ENCODE data around the gene YIF1A. TPM values are rescaled to one million over a fixed set of nuclear protein-coding genes. Genes with fewer than 3 reads are reported as not detected.
A peak's percentile ranks its signal among the peaks of the same experiment; 100 is the strongest.
"Not testable (repeated sequence)": the region's sequence is repeated elsewhere in the genome, so short reads cannot be mapped to it uniquely, and the experiment has no call there.

Gene YIF1A
- polyA plus RNA-seq, 3 donors: 43.3 to 61.5 (median 57.3) TPM

DNA sequence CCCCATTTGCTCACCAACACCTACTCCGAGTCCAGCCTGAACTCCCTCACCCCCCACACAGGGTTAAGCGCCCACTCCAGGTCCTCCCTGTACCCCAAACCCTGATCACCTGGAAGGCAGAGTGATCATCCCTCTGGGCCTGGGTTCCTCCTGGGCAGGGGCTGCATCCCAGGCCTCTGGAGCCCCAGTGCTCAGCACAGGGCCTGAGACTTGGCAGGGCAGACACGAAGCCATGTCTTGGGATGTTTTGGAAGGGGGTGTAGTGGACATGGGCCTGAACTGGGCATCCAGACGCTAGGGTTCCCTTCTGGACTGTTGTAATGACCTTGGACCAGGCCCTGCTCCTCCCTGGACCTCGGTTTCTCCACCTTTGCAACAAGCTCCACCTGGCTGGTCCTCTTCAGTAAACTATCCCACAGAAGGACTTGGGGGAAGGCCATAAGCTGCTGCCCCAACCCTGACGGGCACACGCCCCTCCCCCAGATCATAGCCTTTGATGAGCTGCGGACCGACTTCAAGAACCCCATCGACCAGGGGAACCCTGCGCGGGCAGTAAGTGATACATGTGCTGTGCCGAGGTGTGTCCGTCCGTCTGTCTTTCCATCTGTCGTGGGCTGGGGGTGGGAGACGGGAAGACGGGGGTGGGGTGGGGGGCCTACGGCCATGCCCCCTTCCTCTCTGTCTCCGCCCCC lies 7.0 kb downstream of the YIF1A start:
- DNase-seq (ENCODE audit: extremely low read depth in 1 of 11, low read depth in 9 of 11, low spot score in 4 of 11): no peak

DNA sequence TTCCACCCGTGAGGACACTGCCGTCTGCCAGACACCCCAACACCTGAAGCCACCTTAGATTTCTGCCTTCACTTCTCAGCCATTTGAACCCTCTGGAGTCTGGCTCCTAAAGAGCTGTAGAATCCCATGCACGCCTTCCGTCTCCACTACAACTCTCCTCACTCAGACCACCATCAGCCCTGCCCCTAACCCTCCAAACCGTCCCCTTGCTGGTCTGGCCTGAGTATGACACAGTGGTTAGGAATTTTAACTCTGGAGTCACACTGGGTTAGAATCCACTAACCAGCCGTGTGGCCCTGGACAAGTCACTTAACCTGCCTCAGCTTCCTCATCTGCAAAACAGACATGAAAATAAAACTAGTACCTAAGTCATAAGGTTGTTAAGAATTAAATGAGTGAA lies 7.9 kb downstream of the YIF1A start:
- DNase-seq (ENCODE audit: extremely low read depth in 1 of 11, low read depth in 9 of 11, low spot score in 4 of 11): no peak

GRCh38 chr11:66280428-66280827 lies 8.5 kb downstream of the YIF1A start:
- DNase-seq (ENCODE audit: extremely low read depth in 1 of 11, low read depth in 9 of 11, low spot score in 4 of 11): no peak

DNA sequence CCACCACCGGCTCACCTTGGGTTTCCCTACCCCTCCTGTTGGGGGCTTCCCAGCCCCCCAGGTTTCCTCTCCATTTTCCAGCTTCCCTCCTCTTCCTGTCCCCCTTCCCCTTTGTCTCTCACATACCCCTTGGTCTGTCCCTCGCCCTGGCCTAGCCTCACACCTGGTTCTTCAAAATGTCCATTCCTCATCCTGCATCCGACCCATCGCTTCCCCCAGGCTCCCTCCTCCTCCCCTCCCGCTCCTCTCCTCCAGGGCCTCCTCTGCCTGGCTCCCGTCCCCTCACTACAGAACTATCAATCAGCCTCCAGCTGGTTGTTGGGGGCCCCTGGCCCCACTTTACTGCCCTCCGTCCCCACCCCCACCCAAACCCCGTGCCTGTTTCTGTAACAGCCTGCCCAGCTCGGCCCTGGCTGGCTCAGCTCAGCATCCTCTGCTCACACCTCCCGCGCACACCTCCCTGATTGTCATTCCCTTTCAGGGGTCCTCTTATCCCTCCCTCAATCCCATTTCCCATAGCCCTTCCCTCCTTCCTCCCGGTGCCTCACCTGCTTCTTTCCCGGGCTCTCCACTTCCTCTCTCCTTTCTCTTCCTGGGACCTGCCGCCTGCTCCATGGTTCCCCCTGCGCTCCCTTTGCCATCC lies 9.7 kb downstream of the YIF1A start:
- no peak for DNase-seq (ENCODE audit: extremely low read depth in 1 of 11, low read depth in 9 of 11, low spot score in 4 of 11)

DNA sequence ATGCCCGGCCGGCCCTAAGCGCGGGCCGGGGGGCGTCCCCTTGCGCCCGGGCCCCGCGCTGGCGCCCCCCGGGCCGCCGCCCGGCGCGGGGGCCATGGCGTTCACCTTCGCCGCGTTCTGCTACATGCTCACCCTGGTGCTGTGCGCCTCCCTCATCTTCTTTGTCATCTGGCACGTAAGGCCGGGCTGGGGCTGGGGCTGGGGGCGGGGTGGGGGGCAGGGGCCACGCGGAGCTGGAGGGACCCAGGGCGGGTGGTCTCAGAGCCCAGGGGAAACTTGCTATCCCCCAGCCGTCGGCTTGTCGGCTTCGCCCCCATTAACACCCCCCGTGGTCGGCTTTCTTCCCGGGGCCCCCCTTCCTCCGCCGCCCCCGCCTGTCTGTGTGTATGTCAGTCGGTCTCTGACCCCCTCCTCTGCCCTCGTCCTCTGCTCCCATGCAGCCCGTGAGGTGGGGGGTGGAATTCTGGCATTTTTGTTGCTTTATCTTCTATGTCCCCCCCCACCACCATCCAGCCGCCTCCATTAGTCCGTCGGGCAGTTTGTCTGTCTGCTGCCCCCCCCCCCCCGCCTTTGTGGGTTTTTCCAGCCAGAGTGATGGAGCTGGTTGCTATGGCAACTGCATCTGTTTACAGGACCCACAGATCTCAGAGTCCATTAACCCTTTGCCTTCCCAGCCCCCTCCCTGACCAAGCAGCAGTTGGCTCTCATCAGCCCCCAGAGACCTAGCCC lies 10.4 kb downstream of the YIF1A start:
- no peak for DNase-seq (ENCODE audit: extremely low read depth in 1 of 11, low read depth in 9 of 11, low spot score in 4 of 11)

- DNase-seq (ENCODE audit: extremely low read depth in 1 of 11, low read depth in 9 of 11, low spot score in 4 of 11): no peak
Observed at GRCh38 chr11:66277471-66278362, 11.2 kb downstream of the YIF1A start, which contains the start of gene CNIH2. Gene CNIH2, plus strand, starts transcription at chr11:66278175. Its CDS starts 282 bp downstream, at chr11:66278457.

DNA sequence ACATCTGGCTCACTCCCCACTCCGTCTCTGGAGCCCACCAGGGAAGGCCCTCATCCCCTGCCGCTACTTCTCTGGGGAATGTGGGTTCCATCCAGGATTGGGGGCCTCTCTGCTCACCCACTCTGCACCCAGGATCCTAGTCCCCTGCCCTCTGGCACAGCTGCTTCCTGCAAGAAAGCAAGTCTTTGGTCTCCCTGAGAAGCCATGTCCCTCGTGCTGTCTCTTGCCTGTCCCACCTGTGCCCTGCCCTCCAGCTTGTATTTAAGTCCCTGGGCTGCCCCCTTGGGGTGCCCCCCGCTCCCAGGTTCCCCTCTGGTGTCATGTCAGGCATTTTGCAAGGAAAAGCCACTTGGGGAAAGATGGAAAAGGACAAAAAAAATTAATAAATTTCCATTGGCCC lies 11.9 kb downstream of the YIF1A start:
- not testable (repeated sequence) for DNase-seq (ENCODE audit: extremely low read depth in 1 of 11, low read depth in 9 of 11, low spot score in 4 of 11)

DNA sequence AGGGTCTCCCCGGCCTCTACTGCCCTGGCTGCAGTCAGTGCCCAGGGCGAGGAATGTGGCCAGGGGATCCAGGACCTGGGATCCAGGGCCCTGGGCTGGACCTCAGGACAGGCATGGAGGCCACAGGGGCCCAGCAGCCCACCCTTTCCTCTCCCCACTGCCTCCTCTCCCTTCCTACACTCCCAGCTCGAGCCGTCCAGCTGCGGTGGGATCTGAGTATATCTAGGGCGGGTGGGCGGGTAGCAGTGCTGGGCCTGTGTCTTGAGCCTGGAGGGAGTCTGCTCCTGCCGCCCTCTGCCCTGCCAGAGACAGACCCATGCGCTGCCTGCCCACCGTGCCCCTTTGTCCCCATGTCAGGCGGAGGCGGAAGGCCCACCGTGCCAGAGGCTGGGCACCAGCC lies 12.3 kb downstream of the YIF1A start:
- not testable (repeated sequence) for DNase-seq (ENCODE audit: extremely low read depth in 1 of 11, low read depth in 9 of 11, low spot score in 4 of 11)

DNA sequence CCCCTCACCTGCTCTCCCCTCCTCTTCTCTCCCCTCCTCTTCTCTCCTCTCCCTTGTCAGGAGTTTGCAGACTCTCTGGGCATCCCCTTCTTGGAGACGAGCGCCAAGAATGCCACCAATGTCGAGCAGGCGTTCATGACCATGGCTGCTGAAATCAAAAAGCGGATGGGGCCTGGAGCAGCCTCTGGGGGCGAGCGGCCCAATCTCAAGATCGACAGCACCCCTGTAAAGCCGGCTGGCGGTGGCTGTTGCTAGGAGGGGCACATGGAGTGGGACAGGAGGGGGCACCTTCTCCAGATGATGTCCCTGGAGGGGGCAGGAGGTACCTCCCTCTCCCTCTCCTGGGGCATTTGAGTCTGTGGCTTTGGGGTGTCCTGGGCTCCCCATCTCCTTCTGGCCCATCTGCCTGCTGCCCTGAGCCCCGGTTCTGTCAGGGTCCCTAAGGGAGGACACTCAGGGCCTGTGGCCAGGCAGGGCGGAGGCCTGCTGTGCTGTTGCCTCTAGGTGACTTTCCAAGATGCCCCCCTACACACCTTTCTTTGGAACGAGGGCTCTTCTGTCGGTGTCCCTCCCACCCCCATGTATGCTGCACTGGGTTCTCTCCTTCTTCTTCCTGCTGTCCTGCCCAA lies 12.8 kb downstream of the YIF1A start:
- no peak for DNase-seq (ENCODE audit: extremely low read depth in 1 of 11, low read depth in 9 of 11, low spot score in 4 of 11)

GRCh38 chr11:66275396-66275795 lies 13.5 kb downstream of the YIF1A start:
- DNase-seq (ENCODE audit: extremely low read depth in 1 of 11, low read depth in 9 of 11, low spot score in 4 of 11): no peak

DNA sequence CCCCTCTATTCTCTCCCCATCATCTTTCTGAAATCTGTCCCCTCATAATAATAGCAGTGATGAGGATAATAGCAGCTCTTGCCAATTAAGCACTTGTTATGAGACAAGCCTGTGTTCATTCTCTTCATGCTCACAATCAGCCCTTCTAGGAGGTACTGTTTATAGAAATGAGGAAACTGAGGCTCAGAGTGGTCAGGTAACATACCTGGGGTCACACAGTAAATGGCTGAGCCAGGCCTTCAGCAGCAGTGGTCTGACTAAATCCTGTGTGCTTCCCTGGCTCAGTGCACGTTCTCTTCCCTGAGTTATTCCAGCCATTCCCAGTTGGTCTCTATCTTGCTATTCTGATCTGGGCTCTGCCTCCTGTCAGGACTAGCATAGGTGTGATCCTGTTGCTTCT lies 14.7 kb downstream of the YIF1A start:
- DNase-seq (ENCODE audit: extremely low read depth in 1 of 11, low read depth in 9 of 11, low spot score in 4 of 11): no peak

- no peak for DNase-seq (ENCODE audit: extremely low read depth in 1 of 11, low read depth in 9 of 11, low spot score in 4 of 11)
Observed at GRCh38 chr11:66272596-66272995, 16.3 kb downstream of the YIF1A start.

- no peak for DNase-seq (ENCODE audit: extremely low read depth in 1 of 11, low read depth in 9 of 11, low spot score in 4 of 11)
Observed at GRCh38 chr11:66271816-66272215, 17.1 kb downstream of the YIF1A start.

- no peak for DNase-seq (ENCODE audit: extremely low read depth in 1 of 11, low read depth in 9 of 11, low spot score in 4 of 11)
Observed at GRCh38 chr11:66268952-66269905, 19.7 kb downstream of the YIF1A start.

- peak; percentile 99 to 100 (median 100) for DNase-seq (ENCODE audit: extremely low read depth in 1 of 11, low read depth in 9 of 11, low spot score in 4 of 11)
Observed at GRCh38 chr11:66268244-66268951, 20.5 kb downstream of the YIF1A start, which contains the start of gene RAB1B. Gene RAB1B, plus strand, starts transcription at chr11:66268639. Its CDS starts 41 bp downstream, at chr11:66268680.

- peak in 10 of 11 donors; percentile 69 to 88 (median 82) for DNase-seq (ENCODE audit: extremely low read depth in 1 of 11, low read depth in 9 of 11, low spot score in 4 of 11)
Observed at GRCh38 chr11:66267379-66268243, 21.3 kb downstream of the YIF1A start.
